H1 (cell line): Measurements from ENCODE around the gene STK26. TPM values are rescaled to one million over a fixed set of nuclear protein-coding genes. Genes with fewer than 3 reads are reported as not detected.

Experiments
- polyA plus RNA-seq, 7 experiments: library from polyadenylated mRNA; depleted of rRNA in 3 of 7; stranded (reverse) in 5 of 7; unstranded in 2 of 7; fragments of >200 nt in 5 of 7; fragments of 200-250 nt in 2 of 7; gene quantifications; 1 replicate in 5 of 7; 2 replicates in 1 of 7; 4 replicates in 1 of 7; pipeline versions ENCODE4 v1.2.1 to v1.2.3, GENCODE V29; 2011 to 2013; ENCODE audit warnings: missing spikeins in 2 of 7, mixed read lengths in 2 of 7
- total RNA-seq: library from RNA; stranded (reverse); fragmentation: NEBNext Ultra II Directional; extraction: Animal tissue kit (Norgen Biotek cat#: 25700); gene quantifications from 2 replicates; pipeline ENCODE4 v1.2.1, GENCODE V29; 2021
- TF ChIP-seq, protein P1 (sequence below): fragments of 300-600 bp; sonication (generic); IDR thresholded peaks from 2 replicates; pipeline ENCODE4 v1.7.1; 2012; ENCODE audit warnings: low read length, moderate library complexity, mild to moderate bottlenecking, inconsistent platforms; ENCODE audit not compliant: insufficient replicate concordance

Gene STK26
- total and polyA plus RNA-seq, 2 of the 8 experiments (the other 6 are each of a cell fraction or from before 2014, with no cell fraction given), result 24.2 to 98.2 TPM

DNA sequence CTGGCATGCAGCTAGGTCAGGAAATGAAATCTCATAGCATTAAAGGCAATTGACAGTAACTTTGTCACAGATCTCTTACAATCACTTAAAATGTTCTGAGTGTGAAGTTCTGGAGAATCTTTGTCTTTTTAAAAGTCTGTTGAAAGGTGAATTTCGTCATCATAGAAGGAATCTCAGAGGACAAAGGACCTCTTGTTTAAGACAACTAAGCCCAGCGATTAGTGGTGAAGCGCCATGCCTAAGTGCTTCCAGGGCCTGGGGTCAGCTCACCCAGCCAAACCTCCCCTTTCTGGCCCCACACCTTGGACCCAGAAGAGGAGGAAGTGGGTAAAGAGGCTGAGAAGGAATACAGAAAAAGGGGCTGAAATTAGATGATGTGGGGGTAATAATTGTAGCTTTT lies 96.2 kb downstream of the STK26 start (continued):
- TF ChIP-seq, protein P1, sequence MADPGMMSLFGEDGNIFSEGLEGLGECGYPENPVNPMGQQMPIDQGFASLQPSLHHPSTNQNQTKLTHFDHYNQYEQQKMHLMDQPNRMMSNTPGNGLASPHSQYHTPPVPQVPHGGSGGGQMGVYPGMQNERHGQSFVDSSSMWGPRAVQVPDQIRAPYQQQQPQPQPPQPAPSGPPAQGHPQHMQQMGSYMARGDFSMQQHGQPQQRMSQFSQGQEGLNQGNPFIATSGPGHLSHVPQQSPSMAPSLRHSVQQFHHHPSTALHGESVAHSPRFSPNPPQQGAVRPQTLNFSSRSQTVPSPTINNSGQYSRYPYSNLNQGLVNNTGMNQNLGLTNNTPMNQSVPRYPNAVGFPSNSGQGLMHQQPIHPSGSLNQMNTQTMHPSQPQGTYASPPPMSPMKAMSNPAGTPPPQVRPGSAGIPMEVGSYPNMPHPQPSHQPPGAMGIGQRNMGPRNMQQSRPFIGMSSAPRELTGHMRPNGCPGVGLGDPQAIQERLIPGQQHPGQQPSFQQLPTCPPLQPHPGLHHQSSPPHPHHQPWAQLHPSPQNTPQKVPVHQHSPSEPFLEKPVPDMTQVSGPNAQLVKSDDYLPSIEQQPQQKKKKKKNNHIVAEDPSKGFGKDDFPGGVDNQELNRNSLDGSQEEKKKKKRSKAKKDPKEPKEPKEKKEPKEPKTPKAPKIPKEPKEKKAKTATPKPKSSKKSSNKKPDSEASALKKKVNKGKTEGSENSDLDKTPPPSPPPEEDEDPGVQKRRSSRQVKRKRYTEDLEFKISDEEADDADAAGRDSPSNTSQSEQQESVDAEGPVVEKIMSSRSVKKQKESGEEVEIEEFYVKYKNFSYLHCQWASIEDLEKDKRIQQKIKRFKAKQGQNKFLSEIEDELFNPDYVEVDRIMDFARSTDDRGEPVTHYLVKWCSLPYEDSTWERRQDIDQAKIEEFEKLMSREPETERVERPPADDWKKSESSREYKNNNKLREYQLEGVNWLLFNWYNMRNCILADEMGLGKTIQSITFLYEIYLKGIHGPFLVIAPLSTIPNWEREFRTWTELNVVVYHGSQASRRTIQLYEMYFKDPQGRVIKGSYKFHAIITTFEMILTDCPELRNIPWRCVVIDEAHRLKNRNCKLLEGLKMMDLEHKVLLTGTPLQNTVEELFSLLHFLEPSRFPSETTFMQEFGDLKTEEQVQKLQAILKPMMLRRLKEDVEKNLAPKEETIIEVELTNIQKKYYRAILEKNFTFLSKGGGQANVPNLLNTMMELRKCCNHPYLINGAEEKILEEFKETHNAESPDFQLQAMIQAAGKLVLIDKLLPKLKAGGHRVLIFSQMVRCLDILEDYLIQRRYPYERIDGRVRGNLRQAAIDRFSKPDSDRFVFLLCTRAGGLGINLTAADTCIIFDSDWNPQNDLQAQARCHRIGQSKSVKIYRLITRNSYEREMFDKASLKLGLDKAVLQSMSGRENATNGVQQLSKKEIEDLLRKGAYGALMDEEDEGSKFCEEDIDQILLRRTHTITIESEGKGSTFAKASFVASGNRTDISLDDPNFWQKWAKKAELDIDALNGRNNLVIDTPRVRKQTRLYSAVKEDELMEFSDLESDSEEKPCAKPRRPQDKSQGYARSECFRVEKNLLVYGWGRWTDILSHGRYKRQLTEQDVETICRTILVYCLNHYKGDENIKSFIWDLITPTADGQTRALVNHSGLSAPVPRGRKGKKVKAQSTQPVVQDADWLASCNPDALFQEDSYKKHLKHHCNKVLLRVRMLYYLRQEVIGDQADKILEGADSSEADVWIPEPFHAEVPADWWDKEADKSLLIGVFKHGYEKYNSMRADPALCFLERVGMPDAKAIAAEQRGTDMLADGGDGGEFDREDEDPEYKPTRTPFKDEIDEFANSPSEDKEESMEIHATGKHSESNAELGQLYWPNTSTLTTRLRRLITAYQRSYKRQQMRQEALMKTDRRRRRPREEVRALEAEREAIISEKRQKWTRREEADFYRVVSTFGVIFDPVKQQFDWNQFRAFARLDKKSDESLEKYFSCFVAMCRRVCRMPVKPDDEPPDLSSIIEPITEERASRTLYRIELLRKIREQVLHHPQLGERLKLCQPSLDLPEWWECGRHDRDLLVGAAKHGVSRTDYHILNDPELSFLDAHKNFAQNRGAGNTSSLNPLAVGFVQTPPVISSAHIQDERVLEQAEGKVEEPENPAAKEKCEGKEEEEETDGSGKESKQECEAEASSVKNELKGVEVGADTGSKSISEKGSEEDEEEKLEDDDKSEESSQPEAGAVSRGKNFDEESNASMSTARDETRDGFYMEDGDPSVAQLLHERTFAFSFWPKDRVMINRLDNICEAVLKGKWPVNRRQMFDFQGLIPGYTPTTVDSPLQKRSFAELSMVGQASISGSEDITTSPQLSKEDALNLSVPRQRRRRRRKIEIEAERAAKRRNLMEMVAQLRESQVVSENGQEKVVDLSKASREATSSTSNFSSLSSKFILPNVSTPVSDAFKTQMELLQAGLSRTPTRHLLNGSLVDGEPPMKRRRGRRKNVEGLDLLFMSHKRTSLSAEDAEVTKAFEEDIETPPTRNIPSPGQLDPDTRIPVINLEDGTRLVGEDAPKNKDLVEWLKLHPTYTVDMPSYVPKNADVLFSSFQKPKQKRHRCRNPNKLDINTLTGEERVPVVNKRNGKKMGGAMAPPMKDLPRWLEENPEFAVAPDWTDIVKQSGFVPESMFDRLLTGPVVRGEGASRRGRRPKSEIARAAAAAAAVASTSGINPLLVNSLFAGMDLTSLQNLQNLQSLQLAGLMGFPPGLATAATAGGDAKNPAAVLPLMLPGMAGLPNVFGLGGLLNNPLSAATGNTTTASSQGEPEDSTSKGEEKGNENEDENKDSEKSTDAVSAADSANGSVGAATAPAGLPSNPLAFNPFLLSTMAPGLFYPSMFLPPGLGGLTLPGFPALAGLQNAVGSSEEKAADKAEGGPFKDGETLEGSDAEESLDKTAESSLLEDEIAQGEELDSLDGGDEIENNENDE, result no peak
